Medulla oblongata (tissue), 1 donor: ENCODE data around the gene CEP290.
A peak's percentile ranks its signal among the peaks of the same experiment; 100 is the strongest.
"Not testable (repeated sequence)": the region's sequence is repeated elsewhere in the genome, so short reads cannot be mapped to it uniquely, and the experiment has no call there.

Experiments used
- DNase-seq: peaks from one replicate; pipeline ENCODE4 v3.0.0-alpha.2; 2015; ENCODE audit errors: extremely low spot score

The CEP290 gene

DNA sequence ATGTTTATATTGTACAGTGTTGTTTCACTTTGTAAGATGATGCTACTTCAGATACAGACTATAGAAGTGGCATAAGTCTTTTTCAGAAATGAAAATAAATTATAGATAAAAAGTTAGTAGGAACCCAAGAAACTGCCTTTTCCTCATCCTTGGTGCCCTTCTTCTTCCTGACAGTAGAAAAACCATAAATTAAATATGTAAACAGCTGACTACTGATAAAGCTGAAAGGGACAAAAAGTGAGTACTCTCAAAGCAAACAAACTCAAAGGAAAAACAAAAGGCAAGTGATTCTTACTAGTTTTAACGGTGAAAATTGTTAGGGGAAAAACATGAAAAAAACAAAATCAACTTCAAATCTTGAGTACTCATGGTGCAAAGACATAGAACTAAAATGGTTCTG lies 104.1 kb downstream of the CEP290 start:
- DNase-seq, result no peak

DNA sequence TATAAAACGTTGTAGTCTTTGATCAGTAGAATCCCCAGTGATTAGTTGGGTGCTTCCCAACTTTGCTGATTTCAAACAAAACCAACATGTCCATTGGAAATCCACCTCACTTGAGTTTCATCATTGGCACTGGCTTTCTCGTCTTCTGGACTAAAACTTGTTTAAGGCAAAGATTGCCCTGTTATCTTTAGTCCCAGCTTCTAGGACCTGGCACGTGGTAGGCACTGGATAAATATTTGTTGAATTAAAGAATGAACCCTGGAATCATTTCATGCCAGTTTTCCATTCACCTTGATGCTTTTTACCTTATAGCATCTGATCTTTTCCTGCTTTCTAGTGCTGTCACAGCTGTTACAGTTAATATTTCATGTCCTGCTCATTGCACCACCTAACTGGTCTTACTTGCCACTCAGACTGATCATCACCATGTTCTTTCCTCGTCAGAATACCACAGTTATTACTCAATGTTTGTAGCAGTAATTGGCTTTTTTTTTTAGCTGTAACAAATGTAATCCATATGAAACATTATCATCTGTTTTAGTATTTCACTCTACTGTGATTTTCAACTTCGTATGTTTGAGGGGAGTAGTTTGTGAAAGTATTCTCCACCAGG lies 105.4 kb downstream of the CEP290 start:
- no peak for DNase-seq

DNA sequence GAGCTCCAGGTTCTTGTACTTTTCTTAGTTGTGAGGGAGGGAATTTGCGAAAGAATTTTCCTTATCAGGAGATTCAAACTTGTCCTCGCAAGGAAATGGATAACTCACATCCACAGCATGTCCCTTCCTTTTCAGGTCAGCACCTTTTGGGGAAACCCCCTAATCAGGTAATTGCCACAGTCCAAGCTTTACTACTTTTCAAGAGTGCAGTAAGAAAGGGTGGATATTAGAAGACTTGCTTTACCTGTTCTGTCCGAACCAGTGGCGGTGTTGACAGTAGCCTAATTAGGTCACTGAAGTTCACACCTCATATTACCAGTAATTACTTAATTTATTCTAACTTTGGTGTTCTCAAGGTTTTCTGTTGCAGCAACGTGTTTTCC lies 106.0 kb downstream of the CEP290 start:
- DNase-seq, result peak; percentile 17

DNA sequence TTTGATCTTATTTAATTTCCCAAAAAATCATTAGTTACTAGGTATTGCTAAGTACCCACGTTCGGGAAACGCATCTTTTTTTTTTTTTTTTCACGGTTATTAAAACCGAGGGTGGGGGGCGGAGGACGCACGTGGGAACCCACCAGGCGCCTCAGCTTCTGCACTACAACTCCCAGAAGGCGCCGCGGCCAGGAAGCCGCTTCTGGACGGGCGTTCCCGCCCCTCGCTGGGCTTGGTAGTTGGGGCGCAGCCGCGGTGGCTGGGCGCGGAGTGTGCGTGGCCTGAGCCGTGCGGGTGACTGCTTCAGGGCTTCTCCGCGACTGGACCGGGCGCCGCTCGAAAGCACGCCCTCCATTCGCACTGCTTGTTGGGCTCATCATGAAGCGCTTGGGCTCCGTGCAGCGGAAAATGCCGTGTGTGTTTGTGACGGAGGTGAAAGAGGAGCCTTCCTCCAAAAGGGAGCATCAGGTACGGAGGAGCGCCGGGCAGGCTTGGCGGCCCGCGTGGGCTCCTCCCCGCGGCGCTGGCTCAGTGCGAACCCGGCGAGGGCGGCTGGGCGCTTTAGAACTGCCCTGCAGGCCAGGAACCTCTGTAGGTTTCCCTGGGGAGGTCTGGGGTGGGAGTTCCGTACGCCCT lies 106.5 kb downstream of the CEP290 start:
- peak; percentile 96 for DNase-seq

GRCh38 chr12:88031161-88031560 lies 110.7 kb downstream of the CEP290 start:
- not testable (repeated sequence) for DNase-seq

DNA sequence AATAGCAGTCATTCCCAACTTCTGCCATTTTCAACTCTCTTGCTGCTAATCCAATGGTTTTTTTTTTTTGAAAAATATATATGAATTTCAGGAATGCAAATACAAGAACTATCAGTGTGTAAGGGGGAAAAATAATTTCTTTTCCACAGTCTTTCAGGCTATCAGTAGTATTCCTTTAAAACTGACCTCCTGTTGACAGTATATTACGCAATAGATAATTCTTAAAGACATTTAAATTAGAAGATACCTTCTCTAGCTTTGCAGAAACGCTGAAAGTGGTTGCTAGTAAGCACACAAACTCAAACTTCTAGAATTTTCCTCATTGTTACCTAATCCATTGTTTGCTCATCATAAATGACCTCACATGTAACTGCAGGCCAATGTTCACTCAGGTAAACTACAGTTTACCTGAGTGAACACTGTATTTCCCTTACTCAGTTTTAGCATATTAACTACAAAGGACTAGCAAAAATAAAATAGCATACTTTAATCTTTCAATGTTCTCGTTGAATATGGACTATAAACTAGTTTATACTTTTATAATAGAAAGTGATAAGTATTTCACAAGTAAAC lies 112.7 kb downstream of the CEP290 start, which contains the start of gene C12orf50:
Gene C12orf50, minus strand, starts transcription at position 309 of the 573 bp plus-strand sequence. CDS start 2,439 bp downstream, outside the sequence.
- DNase-seq, result no peak

DNA sequence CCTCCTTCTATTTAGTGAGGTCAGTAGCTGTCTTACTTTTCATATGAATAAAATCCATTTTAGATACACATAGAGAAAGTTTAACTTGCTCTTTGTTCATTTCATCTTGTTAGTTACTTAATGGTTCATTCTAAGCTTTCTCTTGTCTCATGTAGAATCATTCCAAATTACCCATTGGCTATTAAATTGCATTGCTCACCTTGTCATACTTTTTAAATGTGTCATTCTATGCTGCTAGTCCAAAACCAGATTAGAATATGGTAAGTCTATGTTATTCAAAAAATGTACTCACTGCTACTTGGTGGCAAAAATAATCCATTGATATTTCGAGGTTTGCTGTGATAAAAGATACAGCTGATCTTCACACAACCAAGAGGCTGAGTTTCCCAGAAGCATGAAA lies 115.7 kb downstream of the CEP290 start:
- DNase-seq, result no peak

- DNase-seq, result no peak
These were observed 123.9 kb downstream of the CEP290 start for GRCh38 chr12:88017964-88018363.

DNA sequence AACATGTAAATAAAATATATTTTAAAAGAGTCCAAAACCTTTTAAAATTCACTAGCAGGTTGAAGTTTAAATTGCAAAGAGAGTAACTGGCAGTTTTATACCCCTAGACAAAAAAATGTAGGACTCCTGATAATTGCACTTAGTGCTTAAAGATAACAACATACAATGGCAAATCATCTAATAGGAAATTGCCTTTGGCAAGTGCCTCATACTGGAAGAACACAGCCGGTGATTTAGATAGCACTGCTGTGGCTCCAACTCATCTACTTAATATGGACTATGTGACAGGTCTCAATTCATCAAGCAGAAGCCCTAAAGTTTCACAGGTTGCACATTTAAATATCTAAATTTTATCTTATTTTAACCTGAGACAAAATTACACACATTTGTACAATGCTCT lies 126.1 kb downstream of the CEP290 start:
- no peak for DNase-seq

DNA sequence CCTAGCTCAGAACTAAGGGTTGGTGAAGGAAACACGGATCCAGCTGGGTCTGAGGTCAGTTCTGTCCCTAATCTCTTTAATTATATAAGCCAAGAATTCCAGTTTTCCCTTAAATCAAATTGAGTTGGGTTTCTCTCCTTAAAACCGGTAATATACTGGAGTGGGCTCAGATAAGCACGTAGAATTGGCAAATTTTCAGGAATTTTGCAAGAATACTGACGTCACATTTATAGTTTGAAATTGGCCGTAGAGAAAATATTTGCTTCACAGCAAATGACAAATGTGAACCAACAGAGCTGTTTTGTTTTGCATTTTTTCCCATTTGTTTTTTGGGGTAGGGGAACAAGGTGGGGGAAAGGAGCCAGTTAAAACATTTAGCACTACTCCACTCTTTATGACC lies 130.1 kb downstream of the CEP290 start:
- DNase-seq, result no peak

DNA sequence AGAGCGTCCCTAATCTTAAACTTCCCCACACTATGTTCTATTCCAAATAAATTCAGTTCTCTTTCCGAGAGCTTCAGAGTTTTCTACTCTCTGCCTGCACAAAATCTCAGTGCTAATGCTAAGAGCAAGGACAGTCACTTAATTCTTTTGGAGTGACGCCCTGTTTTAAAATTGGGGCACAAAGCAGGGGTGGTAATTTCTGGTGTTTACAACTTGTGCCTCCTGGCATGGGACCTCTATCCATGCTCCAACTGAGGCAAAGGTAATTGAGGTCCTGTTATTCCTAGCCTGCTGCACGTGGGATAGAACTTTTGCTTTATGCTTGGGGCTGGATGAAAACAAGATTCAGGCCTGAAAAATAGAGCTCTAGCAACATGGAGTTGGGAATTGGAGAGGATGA lies 135.5 kb downstream of the CEP290 start:
- peak; percentile 4 for DNase-seq

GRCh38 chr12:88001327-88001726 lies 140.6 kb downstream of the CEP290 start:
- DNase-seq, result no peak
